C4-2B (cell line): Measurements from ENCODE around the gene ZNF516.

ENCODE experiments used
- ZFX ChIP-seq: fragments of 450-650 bp; IDR thresholded peaks from 2 replicates; pipeline ENCODE4 v1.6.1; 2017
- TF ChIP-seq, protein P1 (sequence below): fragments of 450-650 bp; conservative IDR thresholded peaks from 2 replicates; pipeline ENCODE4 v1.5.1; 2017; ENCODE audit warnings: mild to moderate bottlenecking

DNA sequence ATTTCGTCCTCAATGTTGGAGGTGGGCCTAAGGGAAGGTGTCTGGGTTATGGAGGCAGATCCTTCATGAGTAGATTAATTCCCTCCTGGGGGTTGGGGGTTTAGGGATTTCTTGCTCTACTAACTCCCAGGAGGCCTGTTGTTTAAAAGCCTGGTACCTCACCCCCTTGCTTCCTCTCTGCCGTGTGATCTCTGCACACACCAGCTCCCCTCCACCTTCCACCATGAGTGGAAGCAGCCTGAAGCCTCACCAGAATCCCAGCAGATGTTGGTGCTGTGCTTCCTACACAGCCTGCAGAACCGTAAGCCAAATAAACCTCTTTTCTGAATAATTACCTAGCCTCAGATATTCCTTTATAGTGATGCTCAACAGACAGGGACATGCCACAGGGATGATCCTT is 141.5 kb downstream of the ZNF516 start:
- TF ChIP-seq, protein P1, sequence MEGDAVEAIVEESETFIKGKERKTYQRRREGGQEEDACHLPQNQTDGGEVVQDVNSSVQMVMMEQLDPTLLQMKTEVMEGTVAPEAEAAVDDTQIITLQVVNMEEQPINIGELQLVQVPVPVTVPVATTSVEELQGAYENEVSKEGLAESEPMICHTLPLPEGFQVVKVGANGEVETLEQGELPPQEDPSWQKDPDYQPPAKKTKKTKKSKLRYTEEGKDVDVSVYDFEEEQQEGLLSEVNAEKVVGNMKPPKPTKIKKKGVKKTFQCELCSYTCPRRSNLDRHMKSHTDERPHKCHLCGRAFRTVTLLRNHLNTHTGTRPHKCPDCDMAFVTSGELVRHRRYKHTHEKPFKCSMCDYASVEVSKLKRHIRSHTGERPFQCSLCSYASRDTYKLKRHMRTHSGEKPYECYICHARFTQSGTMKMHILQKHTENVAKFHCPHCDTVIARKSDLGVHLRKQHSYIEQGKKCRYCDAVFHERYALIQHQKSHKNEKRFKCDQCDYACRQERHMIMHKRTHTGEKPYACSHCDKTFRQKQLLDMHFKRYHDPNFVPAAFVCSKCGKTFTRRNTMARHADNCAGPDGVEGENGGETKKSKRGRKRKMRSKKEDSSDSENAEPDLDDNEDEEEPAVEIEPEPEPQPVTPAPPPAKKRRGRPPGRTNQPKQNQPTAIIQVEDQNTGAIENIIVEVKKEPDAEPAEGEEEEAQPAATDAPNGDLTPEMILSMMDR, result no peak
- TF ChIP-seq ZFX, result no peak
